Stimulated activated CD8-positive, alpha-beta memory T cell treated with anti-CD3 and anti-CD28 coated beads, Interleukin-2, amount 100 ng/mL, for 48 hours (primary cell): Measurements from ENCODE around the gene STIP1.

Experiments used
- DNase-seq, 2 donors: peaks; one replicate each; pipeline ENCODE4 v3.0.0-alpha.2; 2020; ENCODE audit warnings: low read depth in 2 of 2

The STIP1 gene

DNA sequence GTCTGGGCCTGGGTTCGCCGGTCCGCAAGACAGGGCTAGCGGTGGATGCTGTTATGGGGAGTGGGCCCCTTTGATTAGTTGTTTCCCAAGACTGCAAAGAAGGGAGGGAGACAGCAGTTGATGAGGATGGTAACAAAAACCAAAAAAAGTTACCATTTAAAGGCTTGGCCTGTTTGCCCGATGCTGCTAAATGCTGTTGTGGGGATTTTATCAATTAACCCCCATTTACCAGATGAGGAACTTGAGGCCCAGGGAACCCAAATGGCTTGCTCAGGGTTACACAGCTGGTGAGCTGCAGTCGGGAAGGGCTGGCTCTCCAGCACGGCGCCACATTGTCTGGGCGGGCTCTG, 36.7 kb downstream of the STIP1 start:
- DNase-seq, result no peak

DNA sequence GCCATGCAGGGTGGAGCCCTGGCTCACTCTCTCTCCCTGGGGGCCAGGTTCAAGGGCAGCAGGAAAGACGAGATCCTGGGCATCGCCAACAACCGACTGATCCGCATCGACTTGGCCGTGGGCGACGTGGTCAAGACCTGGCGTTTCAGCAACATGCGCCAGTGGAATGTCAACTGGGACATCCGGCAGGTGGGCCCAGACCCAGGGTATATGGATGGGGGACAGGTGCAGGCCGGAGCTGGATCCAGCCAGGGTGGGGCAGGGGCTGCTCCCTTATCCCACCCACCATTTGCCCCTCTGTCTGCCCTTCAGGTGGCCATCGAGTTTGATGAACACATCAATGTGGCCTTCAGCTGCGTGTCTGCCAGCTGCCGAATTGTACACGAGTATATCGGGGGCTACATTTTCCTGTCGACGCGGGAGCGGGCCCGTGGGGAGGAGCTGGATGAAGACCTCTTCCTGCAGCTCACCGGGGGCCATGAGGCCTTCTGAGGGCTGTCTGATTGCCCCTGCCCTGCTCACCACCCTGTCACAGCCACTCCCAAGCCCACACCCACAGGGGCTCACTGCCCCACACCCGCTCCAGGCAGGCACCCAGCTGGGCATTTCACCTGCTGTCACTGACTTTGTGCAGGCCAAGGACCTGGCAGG, 37.2 kb downstream of the STIP1 start:
- DNase-seq, result no peak

DNA sequence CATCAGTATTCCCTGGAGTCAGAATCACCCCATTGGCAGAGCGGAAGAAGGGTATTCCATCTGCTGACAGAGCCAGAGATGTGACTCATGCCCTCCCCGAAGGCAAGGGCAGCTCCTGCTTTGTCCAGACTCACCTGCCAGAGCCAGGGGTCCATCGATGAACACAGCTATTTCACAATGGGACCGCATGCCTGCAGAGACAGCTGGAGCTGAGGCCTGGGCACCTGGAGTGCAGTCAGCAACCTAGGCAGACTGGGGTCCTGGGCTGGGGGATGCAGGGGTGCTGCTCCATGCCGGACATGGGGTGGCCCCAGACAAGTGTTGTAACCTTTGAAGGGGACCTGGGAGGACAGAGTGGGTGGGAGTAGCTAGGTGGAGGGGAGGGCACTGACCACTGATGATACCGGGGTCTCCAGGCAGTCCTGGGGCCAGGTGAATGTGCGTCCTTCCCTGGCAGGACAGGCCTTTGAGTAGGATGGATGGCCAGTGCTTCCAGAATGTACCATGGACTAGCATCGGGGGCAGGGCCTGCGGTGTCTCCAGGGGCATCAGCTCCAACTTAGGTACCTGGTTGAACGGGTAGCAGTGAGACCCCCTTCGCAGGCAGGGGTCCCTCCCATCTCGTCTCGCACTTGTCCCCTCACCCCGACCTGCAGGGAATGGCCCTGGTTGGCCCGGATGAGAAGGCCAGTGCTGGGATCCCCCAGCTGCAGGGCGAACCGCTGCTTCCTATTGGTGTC, 38.4 kb downstream of the STIP1 start:
- no peak for DNase-seq

DNA sequence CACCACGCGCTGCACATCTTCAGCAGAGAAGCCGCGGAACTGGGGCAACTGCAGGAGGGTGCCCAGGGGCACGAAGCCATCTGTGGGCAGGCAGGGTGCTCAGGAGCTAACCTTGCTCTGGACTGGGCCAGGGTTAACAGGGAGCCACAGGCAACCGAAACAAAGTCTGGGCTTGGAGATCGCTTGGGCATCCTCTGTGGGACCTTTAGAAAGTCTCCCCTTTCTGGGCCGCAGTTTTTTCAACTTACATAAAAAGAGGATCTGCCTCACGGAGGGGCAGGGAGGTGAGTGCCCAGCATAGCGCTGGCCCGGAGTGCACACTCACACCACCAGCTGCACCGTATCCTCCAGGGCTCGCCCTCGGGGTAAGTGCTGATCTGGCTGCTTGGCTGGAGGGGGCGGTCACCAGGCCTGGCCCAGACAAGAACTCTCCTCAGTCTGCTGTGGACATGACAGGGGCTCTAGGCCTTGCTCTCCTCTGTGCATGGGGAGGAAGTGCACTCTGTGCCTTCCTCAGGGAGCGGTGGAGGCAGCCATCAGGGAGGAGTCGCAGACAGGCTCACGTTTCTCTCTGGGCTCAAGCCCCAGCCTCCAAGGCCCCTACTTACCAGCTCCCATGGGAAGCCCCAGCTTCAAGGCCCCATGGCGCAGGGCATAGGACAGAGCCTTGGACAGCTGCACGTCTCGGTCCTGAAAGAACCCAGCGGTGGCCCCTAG, 39.1 kb downstream of the STIP1 start:
- no peak for DNase-seq

DNA sequence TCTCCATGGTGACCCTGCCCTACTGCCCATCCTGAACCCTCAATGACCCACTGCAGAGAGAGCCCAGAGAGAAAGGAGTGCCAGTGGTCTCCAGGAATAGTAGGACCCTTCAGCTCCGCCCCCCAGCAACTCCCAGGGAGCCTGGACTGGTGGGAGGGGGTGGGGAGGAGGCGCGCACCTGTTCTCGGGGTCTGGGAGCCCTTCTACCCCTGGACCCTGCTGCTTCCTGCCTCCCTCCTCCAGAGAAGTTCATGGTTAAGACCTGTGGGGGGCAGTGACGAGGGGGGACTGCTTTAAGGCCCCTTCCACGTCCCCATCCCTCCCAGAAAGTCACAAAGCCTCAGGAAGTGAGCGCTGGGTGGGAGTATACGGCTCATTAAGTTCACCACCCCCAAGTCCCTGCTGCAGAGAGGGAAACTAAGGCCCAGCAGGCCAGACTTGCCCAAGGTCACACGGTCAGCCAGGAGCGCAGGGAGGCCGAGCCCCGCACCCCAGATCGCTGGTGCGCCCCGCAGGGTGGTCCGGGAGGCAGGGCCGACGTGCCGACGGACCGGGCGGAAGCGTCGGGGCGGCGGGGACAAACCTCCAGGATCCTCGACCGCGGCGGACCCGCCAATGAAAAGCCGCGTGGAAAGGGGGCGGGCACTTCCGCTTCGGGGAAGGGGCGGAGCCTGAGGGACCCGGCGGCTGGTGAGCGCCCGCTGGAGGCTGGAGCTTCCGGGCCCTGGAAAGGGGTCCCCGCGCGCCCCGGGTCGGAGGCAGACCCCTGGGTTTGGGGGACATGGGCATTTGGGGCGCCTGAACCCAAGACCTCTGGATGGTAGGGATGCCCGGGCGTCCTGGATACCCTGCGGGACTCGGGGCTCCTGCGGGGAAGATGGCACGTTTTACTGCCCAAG, 39.9 kb downstream of the STIP1 start, which contains the start of the genes NUDT22 and TRPT1:
Gene NUDT22, plus strand, starts transcription at position 667 of the 899 bp plus-strand sequence. CDS start 379 bp downstream, outside the sequence.
Gene TRPT1, minus strand, starts transcription at position 579 of the 899 bp plus-strand sequence. Its CDS starts 326 bp downstream, at position 253.
- DNase-seq, result peak; percentile 94 to 95

DNA sequence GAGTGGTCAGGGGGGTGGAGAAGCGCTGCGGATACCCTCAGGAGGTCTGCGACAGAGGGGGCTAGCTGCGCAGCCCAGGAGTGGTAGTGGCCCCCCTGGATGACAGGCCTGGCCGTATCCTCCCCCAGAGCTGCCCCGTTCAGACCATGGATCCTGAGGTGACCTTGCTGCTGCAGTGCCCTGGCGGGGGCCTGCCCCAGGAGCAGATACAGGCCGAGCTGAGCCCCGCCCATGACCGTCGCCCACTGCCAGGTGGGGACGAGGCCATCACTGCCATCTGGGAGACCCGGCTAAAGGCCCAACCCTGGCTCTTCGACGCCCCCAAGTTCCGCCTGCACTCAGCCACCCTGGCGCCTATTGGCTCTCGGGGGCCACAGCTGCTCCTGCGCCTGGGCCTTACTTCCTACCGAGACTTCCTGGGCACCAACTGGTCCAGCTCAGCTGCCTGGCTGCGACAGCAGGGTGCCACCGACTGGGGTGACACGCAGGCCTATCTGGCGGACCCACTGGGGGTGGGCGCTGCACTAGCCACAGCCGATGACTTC, 40.6 kb downstream of the STIP1 start:
- no peak for DNase-seq

DNA sequence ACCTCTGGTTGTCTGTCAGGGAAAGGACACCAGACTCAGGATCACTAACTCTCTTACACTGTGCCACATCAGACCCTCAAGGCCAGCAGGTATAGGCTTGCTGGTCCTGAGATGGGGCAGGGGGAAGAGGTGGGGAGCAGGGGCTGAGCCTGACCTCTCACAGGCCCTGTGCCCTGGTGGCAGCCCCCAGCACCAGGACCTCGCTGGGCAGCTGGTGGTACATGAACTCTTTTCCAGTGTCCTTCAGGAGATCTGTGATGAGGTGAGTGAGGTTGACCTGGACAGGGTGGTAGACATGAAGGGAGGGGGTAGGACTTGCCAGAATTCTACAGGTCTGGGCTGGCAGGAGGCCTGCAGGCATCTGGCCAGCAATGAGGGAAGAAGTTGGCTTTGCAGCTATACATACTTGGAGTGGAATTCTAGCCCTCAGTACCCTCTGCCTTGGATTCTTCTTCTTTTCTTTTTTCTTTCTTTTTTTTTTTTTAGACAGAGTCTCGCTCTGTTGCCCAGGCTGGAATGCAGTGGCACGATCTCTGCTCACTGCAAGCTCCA, 41.5 kb downstream of the STIP1 start:
- DNase-seq, result no peak

DNA sequence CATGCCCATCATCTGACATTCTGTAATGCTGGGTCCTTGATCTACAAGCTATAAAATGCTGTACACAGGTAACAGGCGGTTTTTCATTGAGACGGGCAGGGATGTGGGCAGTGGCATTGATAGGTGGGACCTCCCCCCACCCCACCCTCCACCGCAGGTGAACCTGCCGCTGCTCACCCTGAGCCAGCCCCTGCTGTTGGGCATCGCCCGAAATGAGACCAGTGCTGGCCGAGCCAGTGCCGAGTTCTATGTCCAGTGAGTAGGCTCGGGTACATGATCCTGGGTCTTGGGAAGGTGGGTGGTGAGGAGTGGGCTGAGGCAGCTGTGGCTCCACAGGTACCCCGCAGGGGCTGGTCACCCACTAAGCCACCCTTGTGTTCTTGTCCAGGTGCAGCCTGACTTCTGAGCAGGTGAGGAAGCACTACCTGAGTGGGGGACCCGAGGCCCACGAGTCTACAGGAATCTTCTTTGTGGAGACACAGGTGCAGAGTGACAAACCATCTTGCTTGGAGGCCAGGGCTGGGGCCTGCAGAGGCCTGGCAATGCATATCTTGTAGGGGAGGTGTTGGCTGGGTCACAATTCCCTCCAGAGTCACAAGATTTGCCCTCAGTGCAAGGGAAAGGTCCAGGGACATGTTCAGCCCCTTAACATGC, 43.2 kb downstream of the STIP1 start:
- DNase-seq, result no peak

DNA sequence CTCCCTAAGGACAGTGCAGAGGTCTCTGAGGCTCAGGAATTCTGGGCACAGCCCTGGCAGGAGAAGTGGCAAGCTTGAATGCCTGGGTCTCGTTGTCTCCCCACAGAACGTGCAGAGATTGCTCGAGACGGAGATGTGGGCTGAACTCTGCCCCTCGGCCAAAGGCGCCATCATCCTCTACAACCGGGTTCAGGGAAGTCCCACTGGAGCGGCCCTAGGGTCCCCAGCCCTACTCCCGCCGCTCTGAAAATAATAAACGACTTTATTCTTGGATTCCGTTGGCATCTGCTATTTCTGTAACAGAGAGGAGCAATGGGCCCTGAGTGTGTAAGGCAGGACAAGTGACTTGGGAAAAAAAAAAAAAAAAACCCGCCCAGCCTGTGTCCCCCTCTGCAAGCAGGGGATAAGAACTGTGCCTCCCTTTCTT, 43.8 kb downstream of the STIP1 start:
- no peak for DNase-seq

DNA sequence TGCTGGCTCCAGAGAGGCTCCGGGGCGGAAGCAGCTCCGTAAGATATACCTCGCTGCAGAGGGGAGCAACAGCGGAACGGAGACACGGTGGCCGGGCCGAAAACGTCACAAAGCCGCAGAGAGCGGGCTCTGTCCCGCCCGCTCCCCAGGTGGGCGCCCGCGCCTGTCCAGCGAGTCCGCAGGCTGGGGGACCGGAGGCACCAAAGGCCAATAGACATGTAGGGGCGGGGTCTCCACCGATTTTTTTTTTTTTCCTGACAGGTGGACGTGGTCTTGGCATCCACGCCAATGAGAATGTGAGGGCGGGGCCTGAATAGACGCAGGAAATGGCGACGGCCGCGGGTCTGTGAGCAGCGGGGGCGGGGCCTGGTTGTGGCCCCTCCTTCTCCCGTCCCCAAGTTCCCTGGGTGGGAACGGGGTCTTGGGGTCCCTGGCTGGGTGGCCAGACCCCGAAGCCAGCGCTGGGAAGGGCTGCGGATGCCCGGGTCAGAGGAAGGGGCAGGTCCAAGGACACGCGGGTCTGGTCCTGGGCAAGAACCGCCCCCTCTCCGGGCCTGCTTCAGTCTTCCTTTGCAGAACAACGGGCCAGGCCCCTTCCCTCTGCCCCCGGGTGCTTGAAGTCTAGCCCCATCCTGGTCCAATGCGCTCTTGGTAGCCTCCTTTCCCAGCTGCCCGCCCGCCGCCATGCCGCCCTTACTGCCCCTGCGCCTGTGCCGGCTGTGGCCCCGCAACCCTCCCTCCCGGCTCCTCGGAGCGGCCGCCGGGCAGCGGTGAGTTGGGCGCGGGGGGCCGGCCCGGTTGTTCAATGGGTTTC, 44.4 kb downstream of the STIP1 start, which contains the start of gene DNAJC4:
Gene DNAJC4, plus strand, starts transcription at position 378 of the 814 bp plus-strand sequence. Its CDS starts 307 bp downstream, at position 685.
- peak; percentile 85 to 89 for DNase-seq

DNA sequence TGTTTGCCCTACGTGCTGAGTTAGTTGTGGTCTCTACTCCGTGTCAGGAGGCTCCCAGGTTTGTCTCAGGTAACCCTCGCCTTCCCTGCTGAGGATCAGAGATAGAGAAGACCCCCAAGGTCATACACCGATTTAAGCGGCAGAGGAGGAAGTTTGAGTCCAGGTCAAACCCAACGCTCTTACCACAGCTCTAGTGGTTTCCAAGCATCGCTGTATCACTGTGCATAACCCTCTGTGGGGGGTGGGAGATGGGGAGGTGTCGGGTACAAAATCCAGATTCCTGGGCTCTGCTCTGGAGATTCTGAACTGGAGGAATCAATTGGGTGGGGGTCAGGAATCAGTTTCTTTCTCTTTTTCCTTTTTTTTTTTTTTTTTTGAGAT, 45.0 kb downstream of the STIP1 start:
- DNase-seq, result no peak

DNA sequence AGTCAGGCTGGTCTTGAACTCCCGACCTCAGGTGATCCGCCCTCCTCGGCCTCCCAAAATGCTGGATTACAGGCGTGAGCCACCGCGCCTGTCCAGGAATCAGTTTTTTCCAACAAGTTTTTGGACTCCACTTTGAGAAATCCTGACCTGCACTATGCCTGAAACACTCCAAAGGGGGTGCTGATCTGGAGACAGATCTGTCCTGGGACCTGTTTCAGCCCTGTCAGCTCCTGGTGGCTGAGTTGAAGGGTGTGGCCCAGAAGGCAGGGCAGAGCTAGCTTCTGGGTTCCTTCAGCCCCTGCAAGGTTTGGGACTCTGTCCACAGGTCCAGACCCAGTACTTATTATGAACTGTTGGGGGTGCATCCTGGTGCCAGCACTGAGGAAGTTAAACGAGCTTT, 45.6 kb downstream of the STIP1 start:
- DNase-seq, result no peak

DNA sequence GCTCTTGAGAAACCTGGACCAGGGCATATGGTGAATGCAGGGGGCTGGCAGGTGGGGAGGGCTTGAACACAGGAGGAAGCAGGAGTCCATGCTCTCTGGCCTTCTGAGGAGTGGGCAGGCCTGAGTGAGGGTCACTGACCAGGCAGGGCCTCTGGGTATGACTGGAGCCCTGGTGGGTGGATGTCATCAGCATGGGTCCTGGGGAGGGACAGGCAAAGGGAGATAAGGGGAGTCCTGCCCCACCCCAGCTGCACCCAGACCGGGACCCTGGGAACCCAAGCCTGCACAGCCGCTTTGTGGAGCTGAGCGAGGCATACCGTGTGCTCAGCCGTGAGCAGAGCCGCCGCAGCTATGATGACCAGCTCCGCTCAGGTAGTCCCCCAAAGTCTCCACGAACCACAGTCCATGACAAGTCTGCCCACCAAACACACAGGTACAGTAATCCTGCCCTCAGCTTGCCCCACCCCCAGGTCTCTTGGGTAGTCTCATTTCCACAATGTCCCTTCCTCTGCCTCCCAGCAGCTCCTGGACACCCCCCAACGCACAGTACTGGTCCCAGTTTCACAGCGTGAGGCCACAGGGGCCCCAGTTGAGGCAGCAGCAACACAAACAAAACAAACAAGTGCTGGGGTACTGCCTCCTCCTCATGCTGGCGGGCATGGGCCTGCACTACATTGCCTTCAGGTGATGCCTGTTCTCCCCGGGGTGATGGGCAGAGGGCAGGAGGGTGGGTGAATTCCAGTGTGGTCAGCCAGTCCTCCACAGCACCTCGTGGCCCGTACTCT, 46.4 kb downstream of the STIP1 start:
- DNase-seq, result no peak

DNA sequence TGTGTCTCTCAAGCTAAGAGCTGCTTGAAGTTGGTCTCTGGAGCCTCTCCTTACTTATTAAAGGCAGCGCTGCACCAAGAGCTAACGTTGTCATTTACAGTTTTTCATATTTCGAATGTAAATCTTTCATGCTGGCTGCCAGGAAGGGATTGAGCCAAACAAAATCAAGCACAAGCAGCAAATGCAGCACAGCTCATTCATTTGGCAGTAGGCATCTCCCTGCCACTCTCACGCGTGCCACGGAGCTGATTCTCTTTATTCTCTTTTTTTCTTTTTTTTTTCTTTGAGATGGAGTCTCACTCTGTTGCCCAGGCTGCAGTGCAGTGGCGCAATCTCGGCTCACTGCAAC, 47.0 kb downstream of the STIP1 start:
- no peak for DNase-seq

DNA sequence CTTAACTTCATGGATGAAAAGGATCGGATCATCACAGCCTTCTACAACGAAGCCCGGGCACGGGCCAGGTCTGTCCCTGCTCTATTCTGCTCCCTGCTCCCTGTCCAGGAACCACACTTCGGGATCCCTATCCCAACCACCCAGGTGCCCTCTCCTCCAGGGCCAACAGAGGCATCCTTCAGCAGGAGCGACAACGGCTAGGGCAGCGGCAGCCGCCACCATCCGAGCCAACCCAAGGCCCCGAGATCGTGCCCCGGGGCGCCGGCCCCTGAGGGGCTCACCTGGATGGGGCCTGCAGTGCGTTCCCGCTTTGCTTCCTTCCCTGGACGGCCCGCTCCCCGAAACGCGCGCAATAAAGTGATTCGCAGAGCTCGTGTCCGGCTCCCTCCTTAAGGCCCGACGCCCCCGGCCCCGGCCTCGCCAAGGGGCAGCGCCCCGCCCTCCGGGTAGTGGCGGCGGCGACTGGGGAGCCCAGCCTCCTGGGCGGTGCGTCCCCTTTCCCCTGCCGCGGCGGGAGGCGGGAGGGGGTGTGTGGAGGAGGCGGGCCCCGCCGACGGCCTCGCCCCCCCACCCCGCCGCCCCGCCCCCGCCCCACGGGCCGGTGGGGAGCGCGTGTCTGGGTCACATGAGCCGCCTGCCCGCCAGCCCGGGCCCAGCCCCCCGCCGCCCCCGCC, 48.1 kb downstream of the STIP1 start, which contains the start of gene VEGFB:
Gene VEGFB, plus strand, starts transcription at position 672 of the 674 bp plus-strand sequence. CDS start 250 bp downstream, outside the sequence.
- peak in 1 of 2 donors; percentile 66 for DNase-seq

DNA sequence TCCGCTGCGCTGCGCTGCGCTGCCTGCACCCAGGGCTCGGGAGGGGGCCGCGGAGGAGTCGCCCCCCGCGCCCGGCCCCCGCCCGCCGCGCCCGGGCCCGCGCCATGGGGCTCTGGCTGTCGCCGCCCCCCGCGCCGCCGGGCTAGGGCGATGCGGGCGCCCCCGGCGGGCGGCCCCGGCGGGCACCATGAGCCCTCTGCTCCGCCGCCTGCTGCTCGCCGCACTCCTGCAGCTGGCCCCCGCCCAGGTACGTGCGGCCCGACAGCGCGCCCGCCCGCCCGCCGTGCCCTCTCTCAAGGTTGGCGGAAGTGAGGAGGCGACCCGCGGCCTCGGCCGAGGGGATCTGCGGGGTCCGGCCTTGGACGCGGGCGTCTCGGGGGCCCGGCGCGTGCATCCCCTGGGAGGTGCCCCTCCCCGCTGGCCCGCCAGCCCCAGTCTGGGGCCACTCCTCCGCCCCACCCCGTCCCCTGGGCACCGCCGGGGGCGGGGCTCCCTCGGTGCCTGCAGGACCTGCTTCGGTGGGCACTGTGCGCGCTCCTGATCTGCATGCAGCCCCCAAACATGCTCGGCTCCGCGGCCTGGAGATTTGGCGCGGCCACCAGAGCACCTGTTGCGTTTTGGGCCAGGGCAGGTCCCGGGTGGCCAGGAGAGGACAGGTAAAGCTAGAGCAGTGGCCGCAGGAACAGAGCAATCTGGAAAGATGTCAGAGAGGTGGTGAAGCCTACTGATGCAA, 48.8 kb downstream of the STIP1 start:
- no peak for DNase-seq

DNA sequence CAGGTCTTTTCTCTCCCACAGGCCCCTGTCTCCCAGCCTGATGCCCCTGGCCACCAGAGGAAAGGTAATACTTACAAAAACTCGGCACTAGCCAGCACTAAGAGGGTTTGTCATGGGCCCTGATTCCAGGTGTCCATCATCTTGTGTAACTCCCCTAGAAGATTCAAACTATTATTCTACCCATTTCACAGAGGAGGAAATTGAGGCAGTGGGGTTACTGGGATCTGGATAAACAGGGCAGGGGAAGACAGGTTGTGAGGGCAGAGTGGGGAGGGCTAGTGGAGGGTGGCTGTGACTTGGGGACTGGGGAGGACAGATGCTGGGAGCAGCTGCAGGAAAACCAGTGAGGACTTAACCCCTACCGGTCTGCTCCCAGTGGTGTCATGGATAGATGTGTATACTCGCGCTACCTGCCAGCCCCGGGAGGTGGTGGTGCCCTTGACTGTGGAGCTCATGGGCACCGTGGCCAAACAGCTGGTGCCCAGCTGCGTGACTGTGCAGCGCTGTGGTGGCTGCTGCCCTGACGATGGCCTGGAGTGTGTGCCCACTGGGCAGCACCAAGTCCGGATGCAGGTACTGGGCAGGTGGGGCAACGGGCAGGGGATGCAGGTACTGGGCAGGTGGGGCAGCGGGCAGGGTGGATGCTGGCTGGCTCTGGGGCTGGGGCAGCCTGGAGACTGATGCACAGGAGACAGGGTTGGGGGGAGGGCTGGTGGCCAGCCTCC, 49.6 kb downstream of the STIP1 start:
- no peak for DNase-seq
